K562 (cell line): ENCODE measurements around the gene CYB5D1. TPM values are rescaled to one million over a fixed set of nuclear protein-coding genes. Genes with fewer than 3 reads are reported as not detected.

Experiments used
- CHAMP1 ChIP-seq: fragments of 450-650 bp; IDR thresholded peaks from 2 replicates; pipeline ENCODE4 v1.6.1; 2016; ENCODE audit warnings: mild to moderate bottlenecking
- CLOCK ChIP-seq: fragments of 250-450 bp; sonication (Bioruptor Pico); IDR thresholded peaks from 2 replicates; pipeline ENCODE4 v1.4.0; 2020; ENCODE audit warnings: mild to moderate bottlenecking, moderate library complexity, borderline replicate concordance
- CUX1 ChIP-seq: fragments of 200-800 bp; sonication (Bioruptor generic); IDR thresholded peaks from 2 replicates; pipeline ENCODE4 v1.6.1; 2016; ENCODE audit warnings: missing genetic modification characterization, missing compliant biosample characterization
- FOXP4 ChIP-seq: sonication (generic); formaldehyde crosslinking; IDR thresholded peaks from 2 replicates; pipeline ENCODE4 v1.8.0; 2022; ENCODE audit warnings: mild to moderate bottlenecking, missing genetic modification reagents, borderline replicate concordance
- IRF9 ChIP-seq: fragments of 450-650 bp; IDR thresholded peaks from 2 replicates; pipeline ENCODE4 v1.6.1; 2016; ENCODE audit warnings: missing biosample characterization, missing genetic modification characterization
- KDM1A ChIP-seq, 2 experiments: fragments of 450-650 bp; IDR thresholded peaks; 2 replicates each; pipeline ENCODE4 v1.6.1; 2016; ENCODE audit warnings: mild to moderate bottlenecking in 2 of 2
- NFE2 ChIP-seq: IDR thresholded peaks from 2 replicates; pipeline ENCODE4 v1.6.1; 2014; ENCODE audit warnings: antibody characterized with exemption, low read depth
- SP1 ChIP-seq: sonication (generic); formaldehyde crosslinking; IDR thresholded peaks from 2 replicates; pipeline ENCODE4 v1.8.1; 2022; ENCODE audit warnings: mild to moderate bottlenecking, missing genetic modification reagents
- TAL1 ChIP-seq: fragments of 450-650 bp; IDR thresholded peaks from 2 replicates; pipeline ENCODE4 v1.6.1; 2016; ENCODE audit warnings: mild to moderate bottlenecking
- ZNF12 ChIP-seq: sonication (generic); formaldehyde crosslinking; IDR thresholded peaks from 2 replicates; pipeline ENCODE4 v1.4.0; 2020; ENCODE audit warnings: mild to moderate bottlenecking, missing genetic modification reagents
- ZNF277 ChIP-seq: fragments of 250-450 bp; sonication (Bioruptor Pico); IDR thresholded peaks from 2 replicates; pipeline ENCODE4 v1.8.0; 2022; ENCODE audit warnings: inconsistent platforms, mild to moderate bottlenecking, moderate library complexity, borderline replicate concordance
- polyA plus RNA-seq, 8 experiments: library from polyadenylated mRNA; depleted of rRNA in 4 of 8; stranded (reverse) in 5 of 8; unstranded in 3 of 8; fragments of >200 nt; fragmentation: Nextera tagmentation in 2 of 8; fragmentation: Illumina TruSeq in 1 of 8; extraction: Ambion mirVana in 2 of 8; extraction: Trizol in 1 of 8; gene quantifications; 2 replicates each; pipeline versions ENCODE4 v1.2.1 to v1.2.3, GENCODE V29; 2011 to 2014; ENCODE audit warnings: inconsistent platforms in 1 of 8, missing spikeins in 1 of 8
- total RNA-seq, 7 experiments: library from RNA; depleted of rRNA in 6 of 7; stranded (reverse); fragments of >200 nt in 6 of 7; fragmentation: Illumina TruSeq in 2 of 7; extraction: Trizol in 2 of 7; gene quantifications; 2 replicates each; pipeline versions ENCODE4 v1.2.1 to v1.2.3, GENCODE V29; 2011 to 2021; ENCODE audit warnings: low replicate concordance in 1 of 7

Gene CYB5D1
- total and polyA plus RNA-seq, 9 of the 15 experiments (the other 6 are each of a cell fraction or from before 2014, with no cell fraction given) = 2.4 to 7.9 (median 5.7) TPM

GRCh38 chr17:7836596-7837407 is 21.0 kb upstream of the CYB5D1 start (continued):
- no peak for TF ChIP-seq CHAMP1
- TF ChIP-seq CUX1 (CRISPR knock-in tag) = no peak
- no peak for TF ChIP-seq ZNF12 (CRISPR knock-in tag)
- peak; percentile 93 for TF ChIP-seq SP1
- TF ChIP-seq NFE2 = no peak
- no peak for TF ChIP-seq IRF9 (tag)
- peak; percentile 61 to 86; a peak in 3 of 4 replicates for TF ChIP-seq KDM1A (IDR thresholded peaks at IDR 0.05)
- TF ChIP-seq CLOCK (CRISPR knock-in tag) = no peak
- TF ChIP-seq FOXP4 = no peak
- no peak for TF ChIP-seq ZNF277 (CRISPR knock-in tag)
- TF ChIP-seq TAL1 = no peak
